NB4 (cell line): Measurements from ENCODE around the gene MYOF.

Experiments
- DNase-seq: peaks from one replicate; pipeline ENCODE4 v3.0.0; 2010; ENCODE audit warnings: low read depth
- H3K4me3 ChIP-seq: one replicate; pipeline ENCODE4 v1.5.1; 2011; ENCODE audit warnings: mild to moderate bottlenecking, low read depth, low read length, moderate library complexity
- CTCF ChIP-seq: IDR thresholded peaks from one replicate; pipeline ENCODE4 v1.5.1; 2012; ENCODE audit warnings: low read depth, low read length
- MAX ChIP-seq: IDR thresholded peaks from 2 replicates; pipeline ENCODE4 v1.6.1; 2011; ENCODE audit warnings: low read depth, low read length
- MYC ChIP-seq: IDR thresholded peaks from 2 replicates; pipeline ENCODE4 v1.6.1; 2011; ENCODE audit warnings: low read depth, low read length
- POLR2A ChIP-seq: IDR thresholded peaks from 2 replicates; pipeline ENCODE4 v1.6.1; 2011; ENCODE audit warnings: mild to moderate bottlenecking; ENCODE audit not compliant: insufficient read length; ENCODE audit errors: extremely low read depth

The MYOF gene

GRCh38 chr10:93403152-93404047, 78.7 kb downstream of the MYOF start:
- no peak overlapping the region for H3K4me3 ChIP-seq
- TF ChIP-seq MAX (no peak), CTCF (no peak), POLR2A (no peak), MYC (no peak)

GRCh38 chr10:93402192-93402591, 79.9 kb downstream of the MYOF start:
- TF ChIP-seq MYC: no peak
- no peak for TF ChIP-seq MAX
- no peak for TF ChIP-seq POLR2A
- no peak for TF ChIP-seq CTCF
- no peak for DNase-seq
- no peak overlapping the region for H3K4me3 ChIP-seq

More at GRCh38 chr10:93403152-93404047, 78.7 kb downstream of the MYOF start:
- DNase-seq: no peak

- no peak overlapping the region for H3K4me3 ChIP-seq
- no peak for DNase-seq
- TF ChIP-seq CTCF (no peak), POLR2A (no peak), MYC (no peak), MAX (no peak)
Observed at GRCh38 chr10:93398528-93398927, 83.6 kb downstream of the MYOF start.

- DNase-seq: no peak
- H3K4me3 ChIP-seq: no peak overlapping the region
- no peak for TF ChIP-seq CTCF
- TF ChIP-seq MYC: no peak
- no peak for TF ChIP-seq POLR2A
- no peak for TF ChIP-seq MAX
Observed at GRCh38 chr10:93397020-93397419, 85.1 kb downstream of the MYOF start.

- TF ChIP-seq MYC (no peak), CTCF (no peak), MAX (no peak), POLR2A (no peak)
- no peak overlapping the region for H3K4me3 ChIP-seq
- no peak for DNase-seq
Observed at GRCh38 chr10:93393211-93393610, 88.9 kb downstream of the MYOF start.
